H4 (cell line): ENCODE results near the gene SORD. TPM values are rescaled to one million over a fixed set of nuclear protein-coding genes. Genes with fewer than 3 reads are reported as not detected.
"Not testable (repeated sequence)": the region's sequence is repeated elsewhere in the genome, so short reads cannot be mapped to it uniquely, and the experiment has no call there.

Experiments
- DNase-seq: peaks from one replicate; pipeline ENCODE4 v3.0.0-alpha.2; 2015; ENCODE audit warnings: low spot score
- total RNA-seq: library from RNA; depleted of rRNA; stranded (reverse); fragments of >200 nt; shearing (Covaris generic); gene quantifications from 2 replicates; pipeline ENCODE4 v1.2.3, GENCODE V29; 2014

The SORD gene
- total RNA-seq, 1 experiment from 2014 or later = 41.2 TPM

GRCh38 chr15:45062301-45062700, 39.3 kb downstream of the SORD start:
- not testable (repeated sequence) for DNase-seq

GRCh38 chr15:45064386-45064785, 41.4 kb downstream of the SORD start:
- no peak for DNase-seq

GRCh38 chr15:45069942-45070360, 47.0 kb downstream of the SORD start:
- not testable (repeated sequence) for DNase-seq

- not testable (repeated sequence) for DNase-seq
Observed at GRCh38 chr15:45073602-45074001, 50.6 kb downstream of the SORD start.

- DNase-seq = not testable (repeated sequence)
Observed at GRCh38 chr15:45075440-45076320, 52.7 kb downstream of the SORD start.

- not testable (repeated sequence) for DNase-seq
Observed at GRCh38 chr15:45077391-45077790, 54.4 kb downstream of the SORD start.

- not testable (repeated sequence) for DNase-seq
Observed at GRCh38 chr15:45079201-45079600, 56.2 kb downstream of the SORD start.

- not testable (repeated sequence) for DNase-seq
Observed at GRCh38 chr15:45079628-45080246, 56.7 kb downstream of the SORD start.

- not testable (repeated sequence) for DNase-seq
Observed at GRCh38 chr15:45080593-45080992, 57.6 kb downstream of the SORD start.

- DNase-seq = not testable (repeated sequence)
Observed at GRCh38 chr15:45082412-45082811, 59.4 kb downstream of the SORD start.

GRCh38 chr15:45083223-45083622, 60.2 kb downstream of the SORD start:
- no peak for DNase-seq

- peak; percentile 74 for DNase-seq
Observed at GRCh38 chr15:45084163-45084562, 61.2 kb downstream of the SORD start.

GRCh38 chr15:45087513-45087912, 64.5 kb downstream of the SORD start:
- DNase-seq = no peak

GRCh38 chr15:45088801-45089711, 66.1 kb downstream of the SORD start:
- DNase-seq = no peak

- no peak for DNase-seq
Observed at GRCh38 chr15:45089712-45090373, 66.8 kb downstream of the SORD start.

GRCh38 chr15:45091161-45091560, 68.2 kb downstream of the SORD start:
- DNase-seq = no peak

GRCh38 chr15:45091576-45091975, 68.6 kb downstream of the SORD start:
- DNase-seq = no peak

GRCh38 chr15:45093013-45093412, 70.0 kb downstream of the SORD start:
- DNase-seq = no peak

- DNase-seq = no peak
Observed at GRCh38 chr15:45093622-45094357, 70.8 kb downstream of the SORD start.

GRCh38 chr15:45094358-45094730, 71.3 kb downstream of the SORD start:
- no peak for DNase-seq

- no peak for DNase-seq
Observed at GRCh38 chr15:45095661-45096060, 72.7 kb downstream of the SORD start.
